ENCODE results near the gene DGCR6L.
"Not testable (repeated sequence)": the region's sequence is repeated elsewhere in the genome, so short reads cannot be mapped to it uniquely, and the experiment has no call there.

DGCR6L gene

DNA sequence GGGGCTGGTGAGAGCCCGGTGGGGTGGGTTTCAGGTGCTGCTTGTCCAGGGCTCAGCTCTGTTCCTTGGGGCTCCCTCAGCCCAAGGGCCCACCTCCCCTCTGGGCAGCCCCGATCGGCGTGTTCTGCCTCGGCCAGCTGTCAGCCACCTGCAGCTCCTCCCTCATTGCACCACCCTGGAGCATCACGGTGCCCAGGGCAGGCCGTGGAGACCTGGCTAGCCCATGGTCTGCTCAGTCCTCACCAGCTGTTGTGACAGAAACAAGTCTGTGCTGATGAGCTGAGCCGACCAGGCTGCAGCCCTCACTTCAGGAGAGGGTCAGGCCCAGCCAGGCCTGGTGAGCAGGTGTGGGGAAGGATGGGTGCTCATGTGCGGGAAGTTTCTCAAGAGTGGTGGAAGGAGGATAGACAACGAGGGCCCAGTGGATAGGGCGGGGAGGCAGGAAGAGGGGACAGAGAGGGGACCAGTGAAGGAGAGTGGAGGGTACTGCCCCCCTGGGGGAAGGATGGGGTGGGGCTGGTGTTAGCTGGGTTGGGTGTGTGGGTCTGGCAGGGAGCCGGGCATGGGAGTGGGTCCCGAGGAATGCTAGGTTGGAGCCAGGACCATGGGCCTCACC, 35.3 kb downstream of the DGCR6L start:
- in situ Hi-C loops (cut with MboI; ENCODE audit: low pct_unique_long_range_greater_than_20kb, low sequenced_read_pairs, unreplicated experiment): loop anchor here (25.0 kb wide), 1 partner anchor 322 kb away; no protein-coding TSS in a partner anchor
- TF ChIP-seq, protein P1, sequence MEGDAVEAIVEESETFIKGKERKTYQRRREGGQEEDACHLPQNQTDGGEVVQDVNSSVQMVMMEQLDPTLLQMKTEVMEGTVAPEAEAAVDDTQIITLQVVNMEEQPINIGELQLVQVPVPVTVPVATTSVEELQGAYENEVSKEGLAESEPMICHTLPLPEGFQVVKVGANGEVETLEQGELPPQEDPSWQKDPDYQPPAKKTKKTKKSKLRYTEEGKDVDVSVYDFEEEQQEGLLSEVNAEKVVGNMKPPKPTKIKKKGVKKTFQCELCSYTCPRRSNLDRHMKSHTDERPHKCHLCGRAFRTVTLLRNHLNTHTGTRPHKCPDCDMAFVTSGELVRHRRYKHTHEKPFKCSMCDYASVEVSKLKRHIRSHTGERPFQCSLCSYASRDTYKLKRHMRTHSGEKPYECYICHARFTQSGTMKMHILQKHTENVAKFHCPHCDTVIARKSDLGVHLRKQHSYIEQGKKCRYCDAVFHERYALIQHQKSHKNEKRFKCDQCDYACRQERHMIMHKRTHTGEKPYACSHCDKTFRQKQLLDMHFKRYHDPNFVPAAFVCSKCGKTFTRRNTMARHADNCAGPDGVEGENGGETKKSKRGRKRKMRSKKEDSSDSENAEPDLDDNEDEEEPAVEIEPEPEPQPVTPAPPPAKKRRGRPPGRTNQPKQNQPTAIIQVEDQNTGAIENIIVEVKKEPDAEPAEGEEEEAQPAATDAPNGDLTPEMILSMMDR (IDR thresholded peaks at IDR 0.05; ENCODE audit: extremely low read depth, insufficient read depth, missing control alignments): no peak
- DNase-seq (ENCODE audit: low spot score): no peak

DNA sequence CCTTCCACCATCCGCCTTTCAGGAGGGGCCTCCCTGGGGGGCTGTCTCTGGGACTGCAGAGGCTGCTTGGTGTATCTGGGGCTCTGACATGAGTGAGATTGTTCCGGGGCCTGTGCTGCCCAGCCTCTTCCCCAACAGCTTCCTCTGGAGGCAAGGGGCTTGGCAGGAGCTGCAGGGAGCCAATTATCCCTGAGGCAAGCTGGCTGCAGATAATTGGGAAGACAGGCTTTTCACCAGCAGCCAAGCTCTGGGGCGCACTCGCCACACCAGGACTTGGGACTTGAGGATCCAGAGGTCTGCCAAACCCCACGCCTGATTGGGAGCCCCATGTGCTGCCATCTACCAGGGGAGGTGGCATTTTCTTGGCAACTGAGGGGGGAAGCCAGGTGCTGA, 36.2 kb downstream of the DGCR6L start:
- TF ChIP-seq, protein P1 (IDR thresholded peaks at IDR 0.05; ENCODE audit: extremely low read depth, insufficient read depth, missing control alignments): no peak
- in situ Hi-C loops (cut with MboI; ENCODE audit: low pct_unique_long_range_greater_than_20kb, low sequenced_read_pairs, unreplicated experiment): loop anchor here (25.0 kb wide), 1 partner anchor 321 kb away; no protein-coding TSS in a partner anchor
- DNase-seq (ENCODE audit: low spot score): no peak

DNA sequence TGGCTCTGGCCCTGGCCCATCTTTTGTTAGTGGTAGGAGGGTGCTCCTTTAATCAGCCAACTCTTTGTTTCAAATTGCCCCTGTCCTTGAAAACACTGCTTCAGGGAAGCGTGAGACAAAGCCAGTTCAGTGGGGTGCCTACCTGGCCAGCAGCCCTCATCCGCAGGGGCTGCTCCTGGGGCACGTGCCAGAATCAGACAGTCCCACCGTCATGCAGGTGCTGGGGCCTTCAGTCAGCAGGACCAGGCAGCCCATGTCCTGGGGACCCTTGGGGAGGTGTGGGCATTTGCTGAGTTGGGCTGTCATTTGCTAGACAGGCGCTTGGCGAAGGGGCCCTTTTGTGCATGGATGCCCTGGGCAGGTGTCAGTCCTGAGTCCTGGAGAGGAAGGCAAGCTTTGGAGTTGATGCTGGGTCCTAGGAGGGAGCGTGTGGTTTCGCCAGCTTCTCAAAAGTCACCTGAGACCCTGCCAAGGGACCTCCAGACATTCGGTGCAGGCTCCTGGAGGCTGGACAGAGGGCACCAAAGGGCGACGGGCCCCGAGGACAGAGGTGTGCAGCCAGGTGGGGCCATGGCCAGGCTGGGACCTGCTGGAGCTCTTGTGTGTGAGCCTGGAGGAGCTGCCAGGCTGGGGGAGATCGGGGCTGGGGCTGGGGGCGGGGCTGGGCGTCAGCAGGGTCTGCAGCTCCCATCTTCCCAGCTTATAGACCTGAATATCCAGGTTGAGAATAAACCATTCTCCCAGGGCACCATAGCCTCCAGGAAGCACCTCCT, 36.8 kb downstream of the DGCR6L start:
- in situ Hi-C loops (cut with MboI; ENCODE audit: low pct_unique_long_range_greater_than_20kb, low sequenced_read_pairs, unreplicated experiment): loop anchor here (25.0 kb wide), 1 partner anchor 321 kb away; no protein-coding TSS in a partner anchor
- DNase-seq (ENCODE audit: low spot score): no peak
- TF ChIP-seq, protein P1 (IDR thresholded peaks at IDR 0.05; ENCODE audit: extremely low read depth, insufficient read depth, missing control alignments): no peak

DNA sequence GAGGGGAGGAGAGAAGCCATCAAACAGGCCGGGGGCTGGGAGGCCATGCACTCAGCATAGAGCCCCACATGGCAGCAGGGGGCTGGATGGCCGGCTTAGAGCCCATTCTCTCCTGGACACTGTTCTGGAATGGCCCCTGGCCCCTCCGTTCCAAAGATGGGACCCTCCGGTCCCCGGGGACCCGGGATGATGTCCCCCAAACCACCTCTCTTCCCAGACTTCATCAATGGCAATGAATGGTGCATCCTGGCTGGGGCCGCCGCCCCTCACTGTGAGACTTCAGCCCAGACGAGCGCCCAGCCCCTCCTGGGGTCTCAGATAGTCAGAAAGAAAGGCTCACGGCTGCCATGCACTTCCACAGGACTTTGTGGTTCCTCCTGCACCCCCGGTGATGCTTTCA, 38.0 kb downstream of the DGCR6L start:
- TF ChIP-seq, protein P1 (IDR thresholded peaks at IDR 0.05; ENCODE audit: extremely low read depth, insufficient read depth, missing control alignments): no peak
- in situ Hi-C loops (cut with MboI; ENCODE audit: low pct_unique_long_range_greater_than_20kb, low sequenced_read_pairs, unreplicated experiment): loop anchor here (25.0 kb wide), 1 partner anchor 320 kb away; no protein-coding TSS in a partner anchor
- no peak for DNase-seq (ENCODE audit: low spot score)

DNA sequence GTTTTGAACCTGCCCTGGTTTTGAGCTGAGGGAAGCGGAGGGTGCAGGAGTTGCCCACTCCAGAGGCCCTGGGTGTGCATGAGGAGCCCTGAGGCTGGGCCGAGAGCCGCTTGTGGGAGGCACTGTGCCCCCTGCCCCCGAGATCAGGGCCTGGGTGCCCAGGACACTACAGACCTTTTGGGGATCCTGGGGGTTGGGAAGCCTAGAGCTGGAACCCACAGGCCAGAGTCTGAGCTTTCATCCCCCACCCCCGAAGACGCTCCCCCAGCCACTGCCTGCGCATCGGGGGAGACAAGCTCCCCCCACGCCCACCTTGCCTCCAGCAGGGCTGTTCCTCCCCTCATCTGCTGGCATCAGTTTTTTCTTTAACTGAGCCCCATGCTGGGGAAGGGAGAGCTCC, 38.4 kb downstream of the DGCR6L start:
- not testable (repeated sequence) for DNase-seq (ENCODE audit: low spot score)
- in situ Hi-C loops (cut with MboI; ENCODE audit: low pct_unique_long_range_greater_than_20kb, low sequenced_read_pairs, unreplicated experiment): loop anchor here (25.0 kb wide), 1 partner anchor 319 kb away; no protein-coding TSS in a partner anchor

DNA sequence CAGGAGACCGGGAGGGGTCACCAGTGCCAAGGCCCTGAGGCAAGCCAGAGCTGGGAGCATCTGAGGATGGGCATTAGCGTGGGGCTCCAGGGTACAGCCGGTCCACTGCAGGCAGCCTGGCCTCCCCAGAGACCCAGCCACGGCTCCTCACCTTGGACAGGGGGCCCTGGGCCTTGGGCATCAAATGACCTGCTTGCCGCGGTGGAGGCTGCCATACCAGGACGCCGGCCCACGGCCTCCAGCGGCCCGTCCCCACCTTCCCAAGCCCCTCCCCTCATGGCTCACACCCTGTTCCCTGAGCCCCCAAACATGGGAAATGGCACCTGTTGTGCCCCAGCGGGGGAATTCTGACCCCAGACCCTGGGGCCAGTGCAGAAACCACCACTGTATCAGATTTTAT, 39.0 kb downstream of the DGCR6L start:
- no peak for DNase-seq (ENCODE audit: low spot score)
- TF ChIP-seq, protein P1 (IDR thresholded peaks at IDR 0.05; ENCODE audit: extremely low read depth, insufficient read depth, missing control alignments): no peak
- in situ Hi-C loops (cut with MboI; ENCODE audit: low pct_unique_long_range_greater_than_20kb, low sequenced_read_pairs, unreplicated experiment): loop anchor here (25.0 kb wide), 1 partner anchor 319 kb away; no protein-coding TSS in a partner anchor

DNA sequence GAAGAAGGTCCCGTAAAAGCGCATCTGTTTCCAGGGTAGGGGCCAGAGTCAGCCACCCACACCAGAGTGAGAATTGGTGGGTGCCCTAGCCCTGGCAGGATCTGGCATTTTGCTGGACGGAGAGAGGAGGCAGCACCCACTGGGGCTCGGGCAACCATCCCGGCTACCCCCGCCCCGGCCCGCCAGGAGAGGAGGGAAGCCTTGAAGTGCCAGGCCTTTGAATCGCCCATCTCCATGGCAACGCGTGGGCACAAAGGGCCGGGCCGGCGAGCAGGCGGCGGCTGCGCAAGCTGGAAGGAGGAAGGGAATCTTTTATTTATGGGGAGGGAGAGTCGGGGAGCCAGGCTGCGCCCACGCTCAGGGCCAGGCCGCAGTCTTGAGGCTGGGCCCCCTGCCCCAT, 39.7 kb downstream of the DGCR6L start:
- in situ Hi-C loops (cut with MboI; ENCODE audit: low pct_unique_long_range_greater_than_20kb, low sequenced_read_pairs, unreplicated experiment): loop anchor here (25.0 kb wide), 1 partner anchor 318 kb away; no protein-coding TSS in a partner anchor
- DNase-seq (ENCODE audit: low spot score): not testable (repeated sequence)

Measured in GM13977 (cell line).